ENCODE data around the gene ASB1.
"Not testable (repeated sequence)": the region's sequence is repeated elsewhere in the genome, so short reads cannot be mapped to it uniquely, and the experiment has no call there.

ASB1 gene

DNA sequence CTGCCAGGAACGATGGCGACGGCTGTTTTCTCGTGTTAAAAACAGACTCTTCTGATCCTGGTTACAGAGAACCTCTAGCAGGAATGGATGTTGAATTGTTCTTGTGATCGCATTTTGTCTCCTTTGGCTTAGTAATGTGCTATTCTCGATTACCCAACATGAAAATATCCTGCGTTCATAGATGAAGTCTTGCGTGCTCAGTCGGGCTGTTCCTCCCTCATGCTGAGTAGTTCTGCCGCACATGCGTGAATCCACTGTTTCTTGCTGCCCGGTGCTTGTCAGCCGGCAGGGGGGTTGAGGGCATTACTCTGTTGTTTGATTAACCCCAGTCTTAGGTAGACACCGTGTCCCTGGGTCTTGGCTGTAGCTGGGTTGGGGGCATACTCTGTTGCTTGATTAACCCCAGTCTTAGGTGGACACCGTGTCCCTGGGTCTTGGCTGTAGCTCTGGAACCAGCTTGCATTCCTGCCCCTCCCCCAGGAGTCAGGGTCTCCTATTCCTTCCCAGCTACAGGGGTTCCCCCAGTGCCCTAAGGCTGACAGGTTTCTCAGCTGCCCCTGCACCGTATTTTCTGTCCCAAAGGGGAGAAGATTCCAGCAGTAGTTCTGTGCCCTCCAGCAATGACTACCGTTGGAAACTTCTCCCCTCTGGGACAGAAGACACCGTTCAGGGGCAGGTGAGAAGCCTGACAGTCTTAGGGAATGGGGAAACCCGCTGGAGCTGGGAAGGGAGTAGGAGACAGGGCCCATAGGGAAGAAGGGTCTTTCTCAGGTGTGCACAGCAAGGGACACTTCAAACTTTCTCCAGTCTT lies 22.1 kb upstream of the ASB1 start:
- no peak for DNase-seq (ENCODE audit: low read depth)

GRCh38 chr2:238405217-238405555 lies 21.5 kb upstream of the ASB1 start:
- DNase-seq (ENCODE audit: low read depth): not testable (repeated sequence)

GRCh38 chr2:238406221-238406997 lies 20.3 kb upstream of the ASB1 start:
- no peak for DNase-seq (ENCODE audit: low read depth)

- DNase-seq (ENCODE audit: low read depth): no peak
These were observed 19.8 kb upstream of the ASB1 start for GRCh38 chr2:238406998-238407285.

GRCh38 chr2:238407566-238407965 lies 19.2 kb upstream of the ASB1 start:
- DNase-seq (ENCODE audit: low read depth): no peak

DNA sequence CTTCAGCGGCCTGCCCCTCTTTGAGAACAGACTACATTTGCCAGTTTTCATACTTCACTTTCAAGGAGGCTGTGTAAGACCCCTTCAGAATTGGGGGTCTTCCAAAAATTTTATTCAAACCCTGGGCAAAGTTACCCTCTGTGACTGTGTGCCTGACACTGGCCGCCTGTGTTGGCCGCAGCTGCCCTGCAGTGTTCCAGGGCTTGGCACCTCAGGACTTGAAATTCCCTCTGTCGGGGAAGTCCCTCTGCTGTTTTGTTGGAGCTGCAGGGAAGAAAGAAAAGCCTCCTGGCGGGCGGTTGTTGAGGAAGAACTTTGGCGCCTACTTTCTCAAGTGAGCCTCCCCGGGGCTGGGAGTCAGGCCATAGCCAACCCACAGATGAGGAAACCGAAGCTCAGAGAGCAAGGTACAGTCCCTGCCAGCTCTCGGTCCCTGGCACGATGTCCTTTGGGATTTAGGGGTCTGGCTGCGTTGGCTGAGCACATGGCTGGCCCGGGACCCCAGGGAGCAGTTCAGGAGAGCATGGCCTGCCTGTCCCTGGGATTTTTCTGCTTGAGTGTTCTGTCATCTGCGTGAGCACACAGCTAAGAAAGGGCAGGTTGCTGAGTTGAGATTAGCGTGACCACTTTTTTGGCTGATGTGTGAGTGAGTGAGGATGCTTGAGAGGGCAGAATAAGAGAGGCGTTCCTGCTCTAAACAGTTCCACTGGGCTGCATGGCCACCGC lies 17.9 kb upstream of the ASB1 start:
- no peak for DNase-seq (ENCODE audit: low read depth)

DNA sequence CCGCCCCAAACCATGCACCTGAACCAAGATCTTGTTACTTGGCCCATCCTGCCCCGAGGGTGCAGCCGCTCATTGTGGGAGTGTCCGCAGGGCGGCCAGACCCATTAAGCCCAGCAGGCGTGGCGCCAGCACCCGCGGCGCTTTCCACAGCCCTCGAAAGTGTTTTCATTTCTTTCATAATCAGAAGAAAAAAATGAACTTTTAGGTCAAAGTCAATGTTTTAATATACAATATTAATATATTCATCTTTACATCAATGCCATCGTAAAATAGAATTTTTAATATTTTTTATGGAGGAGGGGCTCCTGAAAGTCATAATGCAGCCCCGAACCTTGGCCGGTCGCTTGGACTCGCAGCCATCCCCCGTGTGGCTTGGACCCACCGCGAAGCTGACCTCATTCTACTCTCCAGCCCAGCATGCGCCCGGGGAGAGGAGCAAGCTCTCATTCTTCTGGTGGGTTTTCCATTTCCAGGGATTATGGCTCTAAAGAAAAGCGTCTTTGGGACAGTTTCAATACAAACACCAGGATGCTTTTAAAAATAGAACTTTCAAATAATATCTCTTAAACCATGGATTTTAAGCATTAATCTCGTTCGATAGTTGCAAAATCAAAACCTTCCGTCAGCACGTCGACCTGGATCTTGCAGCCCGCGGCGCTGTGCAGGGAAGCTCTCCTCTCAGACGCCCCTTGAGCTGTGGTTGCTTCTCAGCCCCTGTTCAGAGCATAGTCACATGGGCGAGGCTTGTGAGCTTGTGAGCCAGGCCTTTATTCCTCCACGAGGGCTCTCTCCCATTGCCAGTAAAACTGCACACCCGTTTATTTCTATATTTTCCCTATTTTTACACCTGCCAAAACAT lies 17.2 kb upstream of the ASB1 start:
- DNase-seq (ENCODE audit: low read depth): no peak

GRCh38 chr2:238412067-238412767 lies 14.5 kb upstream of the ASB1 start:
- DNase-seq (ENCODE audit: low read depth): no peak

DNA sequence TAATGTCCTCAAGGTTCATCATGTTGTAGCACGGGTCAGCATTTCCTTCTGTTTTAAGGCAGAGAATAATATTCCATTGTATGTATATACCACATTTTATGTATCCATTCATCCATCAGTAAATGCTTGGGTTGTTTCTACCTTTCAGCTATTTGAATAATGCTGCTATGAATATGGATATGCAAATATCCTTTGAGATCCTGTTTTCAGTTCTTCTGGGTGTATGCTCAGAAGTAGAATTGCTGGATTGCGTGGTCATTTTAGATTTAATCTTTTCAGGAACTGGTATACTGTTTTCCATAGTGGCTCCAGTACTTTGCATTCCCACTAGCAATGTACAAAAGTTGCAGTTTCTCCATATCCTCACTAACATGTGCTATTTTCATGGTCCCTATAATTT lies 13.4 kb upstream of the ASB1 start:
- no peak for DNase-seq (ENCODE audit: low read depth)

- DNase-seq (ENCODE audit: low read depth): no peak
These were observed 11.5 kb upstream of the ASB1 start for GRCh38 chr2:238415036-238415764.

GRCh38 chr2:238415893-238416292 lies 10.8 kb upstream of the ASB1 start:
- DNase-seq (ENCODE audit: low read depth): no peak

DNA sequence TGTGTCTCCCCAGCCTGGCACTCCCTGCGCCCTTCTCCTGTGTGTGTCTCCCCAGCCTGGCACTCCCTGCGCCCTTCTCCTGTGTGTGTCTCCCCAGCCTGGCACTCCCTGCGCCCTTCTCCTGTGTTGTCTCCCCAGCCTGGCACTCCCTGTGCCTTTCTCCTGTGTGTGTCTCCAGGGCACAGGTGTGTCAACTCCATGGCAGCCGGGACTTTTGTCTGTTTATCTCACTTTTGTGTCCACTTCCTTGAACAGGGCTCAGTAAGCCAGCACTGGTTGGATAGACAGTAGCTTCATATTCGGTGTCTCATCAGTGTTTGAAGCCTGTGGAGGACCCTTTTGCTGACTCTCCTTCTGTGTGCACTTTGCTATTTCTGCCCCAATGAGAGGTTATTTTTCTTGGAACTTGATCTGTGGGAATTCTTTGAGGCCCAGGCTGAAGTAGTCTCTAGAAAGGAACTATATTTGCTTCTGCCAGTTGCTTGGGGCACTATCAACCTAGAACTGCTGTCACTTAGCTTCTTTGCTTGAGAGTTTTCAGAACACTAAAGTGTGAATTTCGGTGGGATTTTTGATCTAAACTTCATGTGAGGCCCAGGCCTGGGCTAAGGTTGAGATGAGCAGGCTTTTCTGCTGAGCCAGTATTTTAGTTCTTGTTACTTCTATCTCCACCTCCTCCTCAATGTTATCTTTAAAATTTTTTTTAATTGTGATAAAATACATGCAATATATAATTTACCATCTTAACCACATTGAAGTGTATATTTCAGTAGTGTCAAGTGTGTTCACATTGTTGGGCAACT lies 8.3 kb upstream of the ASB1 start:
- no peak for DNase-seq (ENCODE audit: low read depth)

DNA sequence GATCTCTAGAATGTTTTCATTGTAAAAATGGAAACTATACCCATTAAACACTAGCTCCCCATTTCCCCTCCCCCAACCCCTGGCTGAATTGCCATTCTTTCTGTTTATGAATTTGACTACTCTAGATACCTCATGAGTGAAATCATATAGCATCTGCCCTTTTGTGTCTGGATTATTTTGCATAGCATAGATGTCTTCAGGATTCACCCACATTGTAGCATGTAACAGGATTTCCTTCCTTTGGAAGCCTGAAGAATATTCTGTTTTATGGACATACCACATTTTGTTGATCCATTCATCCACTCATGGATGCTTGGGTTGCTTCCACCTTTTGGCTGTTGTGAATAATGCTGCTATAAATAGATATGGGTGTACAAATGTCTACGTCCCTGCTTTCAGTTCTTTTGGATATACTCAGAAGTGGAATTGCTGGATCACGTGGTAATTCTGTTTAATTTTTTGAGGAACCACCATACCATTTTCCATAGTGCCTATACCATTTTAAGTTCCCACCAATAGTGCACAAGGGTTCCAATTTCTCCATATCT lies 7.7 kb upstream of the ASB1 start:
- DNase-seq (ENCODE audit: low read depth): no peak

GRCh38 chr2:238420442-238420841 lies 6.3 kb upstream of the ASB1 start:
- DNase-seq (ENCODE audit: low read depth): no peak

DNA sequence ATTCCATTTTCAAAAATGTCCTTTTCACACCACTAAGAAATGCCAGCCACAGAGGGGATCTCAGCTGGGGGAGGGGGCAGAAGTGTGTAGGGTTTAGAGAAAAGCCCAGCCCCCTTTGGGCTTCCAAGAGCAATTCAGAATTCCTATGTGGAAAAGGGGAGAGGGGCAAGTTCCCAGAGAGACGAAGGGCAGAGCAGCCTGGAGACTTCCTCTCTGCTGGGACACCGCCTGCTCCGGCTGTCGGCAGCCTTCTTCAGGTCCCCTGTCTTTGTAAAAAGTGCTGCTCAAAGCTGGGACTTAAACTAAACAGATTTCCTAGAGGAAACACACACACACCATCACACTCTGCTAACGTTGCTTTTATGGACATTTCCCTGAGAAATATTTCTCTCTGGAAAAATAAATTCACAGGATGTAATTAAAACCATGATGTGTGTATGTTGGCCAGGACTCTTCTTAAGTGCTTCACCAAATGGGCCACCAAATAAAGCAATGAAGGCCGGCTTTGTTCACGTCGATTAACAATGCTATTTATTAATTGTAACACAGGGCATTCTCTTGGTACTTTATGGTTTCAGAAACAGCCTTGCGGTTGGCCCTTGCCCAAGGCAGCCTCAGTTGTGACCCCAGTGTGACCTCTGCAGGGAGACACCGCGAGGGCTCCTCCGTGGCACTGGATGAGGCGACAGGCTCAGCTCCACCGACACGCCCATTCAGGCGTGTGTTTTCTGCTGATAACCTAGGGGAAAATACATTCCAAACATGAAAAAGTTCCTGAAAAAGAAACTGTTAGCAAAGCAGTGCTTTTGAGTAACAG lies 5.6 kb upstream of the ASB1 start:
- no peak for DNase-seq (ENCODE audit: low read depth)

DNA sequence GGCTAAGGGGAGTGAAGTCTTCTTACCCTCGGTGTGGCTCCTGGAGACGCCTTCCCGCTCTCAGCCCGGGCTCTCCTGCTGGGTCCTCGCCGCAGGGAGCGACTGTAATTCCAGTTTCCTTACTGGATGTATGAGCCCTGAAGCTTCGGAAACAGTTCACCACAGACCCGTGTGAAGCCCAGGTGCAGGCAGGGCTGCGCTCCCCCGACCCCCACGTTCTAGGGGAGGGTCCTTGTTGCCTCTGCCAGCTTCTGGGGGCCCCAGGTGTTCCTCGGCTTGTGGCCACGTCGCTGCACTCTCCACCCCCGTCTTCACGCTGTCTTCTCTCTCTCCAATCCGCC lies 5.1 kb upstream of the ASB1 start:
- DNase-seq (ENCODE audit: low read depth): no peak

GRCh38 chr2:238422285-238422684 lies 4.4 kb upstream of the ASB1 start:
- DNase-seq (ENCODE audit: low read depth): no peak

DNA sequence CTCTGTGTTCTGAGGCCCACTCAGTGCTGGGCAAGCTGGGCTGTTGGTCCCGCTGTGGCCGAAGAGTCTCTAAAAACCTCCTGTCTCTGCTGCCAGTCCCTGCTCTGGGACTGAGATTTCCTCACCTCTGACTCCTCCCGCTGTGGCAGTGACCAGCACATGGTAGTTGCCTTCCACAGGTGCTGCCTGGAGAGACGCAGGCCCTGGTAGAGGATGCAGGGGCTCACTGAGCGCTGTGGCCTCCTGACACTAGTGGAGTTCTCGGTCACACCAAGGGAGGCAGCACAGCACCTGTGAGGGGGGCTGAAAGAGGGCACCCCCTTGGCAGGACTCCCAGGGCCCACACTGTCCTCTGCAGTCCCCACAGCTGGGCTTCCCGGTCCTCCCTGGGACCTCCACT lies 3.8 kb upstream of the ASB1 start:
- no peak for DNase-seq (ENCODE audit: low read depth)

All from activated T-cell treated with anti-CD3 and anti-CD28 coated beads for 48 hours (primary cell).